ENCODE measurements around the gene PPP4C.

DNA sequence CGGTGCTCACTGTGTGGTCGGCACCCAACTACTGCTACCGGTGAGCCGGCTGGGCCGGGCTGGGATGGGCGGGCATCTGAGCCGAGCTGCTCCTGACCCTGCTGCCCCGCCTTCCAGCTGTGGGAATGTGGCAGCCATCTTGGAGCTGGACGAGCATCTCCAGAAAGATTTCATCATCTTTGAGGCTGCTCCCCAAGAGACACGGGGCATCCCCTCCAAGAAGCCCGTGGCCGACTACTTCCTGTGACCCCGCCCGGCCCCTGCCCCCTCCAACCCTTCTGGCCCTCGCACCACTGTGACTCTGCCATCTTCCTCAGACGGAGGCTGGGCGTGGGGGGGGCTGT is 9.0 kb downstream of the PPP4C start:
- TF ChIP-seq ZNF274 (IDR thresholded peaks at IDR 0.05; ENCODE audit: low read depth, low read length) (no peak), YY1 (IDR thresholded peaks at IDR 0.05; ENCODE audit: insufficient read depth, insufficient read length) (no peak)
